ENCODE measurements around the gene VAPB.

VAPB gene

DNA sequence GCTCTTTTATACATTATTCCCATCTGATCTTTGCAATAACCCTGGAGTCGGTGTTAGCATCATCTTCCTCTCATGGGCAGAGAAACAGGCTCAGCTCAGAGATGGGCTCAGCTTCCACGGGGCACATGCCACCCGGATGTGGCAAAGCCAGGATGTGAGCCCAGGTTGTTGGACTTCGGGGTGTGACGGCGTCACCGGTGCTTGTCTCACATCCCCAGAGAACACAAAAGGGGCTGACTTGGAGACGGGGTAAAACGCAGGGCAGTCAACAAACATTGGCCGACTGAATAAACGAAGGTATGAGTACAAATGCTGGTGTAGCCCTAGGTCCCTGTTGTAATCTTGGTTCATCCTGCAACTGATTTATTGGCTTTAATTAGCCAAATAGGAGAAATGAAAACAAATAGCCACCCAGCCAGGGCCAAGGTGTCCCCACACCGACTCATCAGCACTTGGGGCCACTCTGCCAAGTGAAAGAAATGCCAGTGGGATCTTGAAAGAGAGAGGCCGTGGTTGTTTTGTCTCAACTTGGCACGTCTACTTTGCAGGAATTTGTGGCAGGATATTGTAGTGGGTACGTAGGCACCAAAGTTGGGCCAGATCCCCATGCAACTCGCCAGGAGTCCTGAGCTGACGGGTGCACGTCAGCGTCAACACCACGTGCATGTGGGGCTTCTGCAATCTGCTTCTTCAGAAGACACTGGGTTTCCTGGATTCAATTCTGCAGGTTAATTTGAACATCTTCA is 83.4 kb downstream of the VAPB start:
- no peak overlapping the region for H3K27ac ChIP-seq
- TF ChIP-seq, protein P1, sequence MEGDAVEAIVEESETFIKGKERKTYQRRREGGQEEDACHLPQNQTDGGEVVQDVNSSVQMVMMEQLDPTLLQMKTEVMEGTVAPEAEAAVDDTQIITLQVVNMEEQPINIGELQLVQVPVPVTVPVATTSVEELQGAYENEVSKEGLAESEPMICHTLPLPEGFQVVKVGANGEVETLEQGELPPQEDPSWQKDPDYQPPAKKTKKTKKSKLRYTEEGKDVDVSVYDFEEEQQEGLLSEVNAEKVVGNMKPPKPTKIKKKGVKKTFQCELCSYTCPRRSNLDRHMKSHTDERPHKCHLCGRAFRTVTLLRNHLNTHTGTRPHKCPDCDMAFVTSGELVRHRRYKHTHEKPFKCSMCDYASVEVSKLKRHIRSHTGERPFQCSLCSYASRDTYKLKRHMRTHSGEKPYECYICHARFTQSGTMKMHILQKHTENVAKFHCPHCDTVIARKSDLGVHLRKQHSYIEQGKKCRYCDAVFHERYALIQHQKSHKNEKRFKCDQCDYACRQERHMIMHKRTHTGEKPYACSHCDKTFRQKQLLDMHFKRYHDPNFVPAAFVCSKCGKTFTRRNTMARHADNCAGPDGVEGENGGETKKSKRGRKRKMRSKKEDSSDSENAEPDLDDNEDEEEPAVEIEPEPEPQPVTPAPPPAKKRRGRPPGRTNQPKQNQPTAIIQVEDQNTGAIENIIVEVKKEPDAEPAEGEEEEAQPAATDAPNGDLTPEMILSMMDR (conservative IDR thresholded peaks at IDR 0.05) = no peak
- TF ChIP-seq ZFX (IDR thresholded peaks at IDR 0.05) = no peak

DNA sequence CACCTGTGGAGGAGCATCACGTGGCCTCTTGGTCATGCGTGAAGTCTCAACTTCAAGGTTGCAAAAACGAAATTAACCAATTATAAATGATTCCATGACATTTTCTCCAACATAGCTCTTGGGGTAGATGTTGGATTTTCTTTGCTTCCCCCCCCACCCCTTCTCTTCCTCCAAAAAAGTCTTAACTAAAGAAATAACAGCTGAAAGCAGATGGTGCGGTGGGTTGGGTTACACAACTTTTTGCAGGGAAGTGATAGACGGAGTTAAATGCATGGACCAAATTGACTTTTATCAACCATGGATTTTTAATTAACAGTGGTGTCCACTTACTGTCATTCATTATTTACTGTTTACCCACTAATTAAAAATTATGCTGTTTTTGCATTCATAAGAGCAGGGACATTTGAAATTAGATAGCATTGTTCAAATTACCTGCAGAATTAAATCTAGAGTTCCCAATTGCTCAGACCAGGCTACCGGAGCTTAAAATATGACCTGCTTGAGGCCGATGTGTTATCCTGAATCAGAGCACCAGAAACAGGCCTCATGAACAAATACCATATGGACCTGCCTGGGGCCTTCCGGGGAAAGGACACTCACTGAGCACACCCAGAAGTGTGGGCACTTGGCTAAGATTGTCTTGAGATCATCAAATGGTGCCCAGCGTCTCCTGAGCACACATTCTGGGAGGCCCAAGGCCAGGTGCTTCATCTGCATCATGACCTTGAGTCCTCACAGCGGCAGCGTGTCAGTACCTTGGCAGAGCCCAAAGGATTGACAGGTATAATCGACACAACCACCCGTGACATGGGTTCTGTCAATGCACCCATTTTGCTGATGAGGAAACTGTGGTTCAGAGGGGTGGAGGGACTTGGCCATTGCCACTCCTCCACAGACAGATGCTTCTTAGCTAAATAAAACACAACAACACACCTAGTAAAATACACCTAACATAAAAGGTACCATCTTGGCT is 84.7 kb downstream of the VAPB start:
- TF ChIP-seq, protein P1 (conservative IDR thresholded peaks at IDR 0.05) = no peak
- TF ChIP-seq ZFX (IDR thresholded peaks at IDR 0.05) = no peak
- no peak overlapping the region for H3K27ac ChIP-seq

DNA sequence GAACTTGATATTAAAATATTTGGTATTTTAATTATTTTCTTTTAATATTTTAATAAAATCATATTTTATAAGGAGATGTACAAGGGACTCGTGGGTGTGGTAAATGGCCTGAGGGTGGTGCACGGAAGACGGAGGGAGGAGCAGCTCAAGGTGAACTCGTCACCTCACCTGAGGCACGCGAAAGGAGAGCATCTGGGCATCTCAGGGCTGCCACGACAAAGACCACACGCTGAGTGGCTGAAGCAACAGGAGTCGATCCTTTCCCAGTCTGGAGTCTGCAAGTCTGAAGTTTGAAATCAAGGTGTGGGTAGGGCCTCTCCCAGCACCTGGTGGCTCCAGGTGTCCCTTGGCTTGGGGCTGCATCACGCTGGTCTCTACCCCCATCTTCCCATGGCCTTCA is 86.4 kb downstream of the VAPB start:
- no peak overlapping the region for H3K27ac ChIP-seq
- TF ChIP-seq, protein P1 (conservative IDR thresholded peaks at IDR 0.05) = no peak
- TF ChIP-seq ZFX (IDR thresholded peaks at IDR 0.05) = no peak

DNA sequence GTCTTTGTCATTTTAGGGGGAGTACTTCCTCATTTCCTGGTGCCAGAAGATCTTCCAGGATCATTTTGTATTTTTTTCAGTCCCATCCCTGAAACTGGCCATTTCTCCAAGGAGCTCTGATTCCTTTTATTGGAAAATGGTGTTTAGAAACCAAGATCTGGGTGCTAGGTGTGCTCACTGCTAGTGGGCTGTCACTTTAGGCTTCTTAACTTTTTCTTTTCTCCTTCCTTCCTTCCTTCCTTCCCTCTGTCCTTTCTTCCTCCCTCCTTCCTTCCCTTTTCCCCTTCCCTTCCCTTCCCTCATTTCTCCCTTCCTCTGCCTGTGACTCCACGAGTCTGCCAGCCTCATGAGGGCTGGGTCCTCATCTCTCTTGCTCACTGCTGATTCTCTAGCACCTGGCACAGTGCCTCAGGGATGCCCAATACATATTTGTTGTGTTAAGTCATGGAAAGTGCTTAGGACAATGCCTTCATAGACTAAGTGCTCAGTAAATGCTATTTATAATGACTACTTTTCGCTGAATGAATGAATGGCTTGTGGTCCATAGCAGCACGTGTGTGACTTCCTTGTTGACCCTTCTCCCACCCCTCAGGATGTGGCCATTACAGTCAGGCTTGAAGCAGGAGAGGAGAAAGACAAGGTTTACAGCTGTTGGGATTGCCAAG is 89.2 kb downstream of the VAPB start:
- H3K27ac ChIP-seq = no peak overlapping the region
- no peak for TF ChIP-seq ZFX (IDR thresholded peaks at IDR 0.05)
- TF ChIP-seq, protein P1 (conservative IDR thresholded peaks at IDR 0.05) = no peak

DNA sequence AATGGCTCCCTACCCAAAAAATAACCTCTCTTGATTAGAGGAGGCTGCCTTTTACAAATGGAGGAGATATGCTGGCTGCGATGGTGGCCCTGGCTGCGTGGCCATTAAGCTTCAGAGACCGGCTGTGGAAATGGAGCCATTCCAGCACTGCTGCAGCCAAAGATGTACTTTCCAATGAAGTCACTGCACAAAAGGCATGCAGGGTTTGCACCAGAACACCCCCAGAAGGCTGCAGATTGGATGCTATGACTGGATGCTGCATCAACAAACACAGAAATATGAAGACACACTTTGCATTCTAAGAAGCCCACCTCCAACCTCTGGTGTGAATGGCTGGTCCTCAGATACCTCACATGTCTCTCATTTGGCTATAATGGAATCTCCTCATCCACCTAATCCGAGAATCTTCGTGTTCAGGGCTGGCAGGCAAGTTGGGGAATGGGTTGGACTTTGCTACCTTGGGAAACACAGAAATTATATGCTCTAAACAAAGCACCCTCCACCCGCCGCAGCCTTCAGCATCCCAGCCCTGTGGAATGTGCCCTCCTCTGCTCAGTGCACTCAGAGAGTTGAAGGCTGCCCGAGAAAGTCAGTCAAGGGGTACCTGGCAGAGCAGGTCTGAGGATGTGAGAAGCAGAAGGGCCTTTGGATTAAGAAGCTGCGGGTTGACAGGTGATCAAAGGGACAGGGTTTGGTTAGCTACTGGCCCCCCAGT is 90.9 kb downstream of the VAPB start:
- no peak overlapping the region for H3K27ac ChIP-seq
- TF ChIP-seq, protein P1 (conservative IDR thresholded peaks at IDR 0.05) = no peak
- no peak for TF ChIP-seq ZFX (IDR thresholded peaks at IDR 0.05)

DNA sequence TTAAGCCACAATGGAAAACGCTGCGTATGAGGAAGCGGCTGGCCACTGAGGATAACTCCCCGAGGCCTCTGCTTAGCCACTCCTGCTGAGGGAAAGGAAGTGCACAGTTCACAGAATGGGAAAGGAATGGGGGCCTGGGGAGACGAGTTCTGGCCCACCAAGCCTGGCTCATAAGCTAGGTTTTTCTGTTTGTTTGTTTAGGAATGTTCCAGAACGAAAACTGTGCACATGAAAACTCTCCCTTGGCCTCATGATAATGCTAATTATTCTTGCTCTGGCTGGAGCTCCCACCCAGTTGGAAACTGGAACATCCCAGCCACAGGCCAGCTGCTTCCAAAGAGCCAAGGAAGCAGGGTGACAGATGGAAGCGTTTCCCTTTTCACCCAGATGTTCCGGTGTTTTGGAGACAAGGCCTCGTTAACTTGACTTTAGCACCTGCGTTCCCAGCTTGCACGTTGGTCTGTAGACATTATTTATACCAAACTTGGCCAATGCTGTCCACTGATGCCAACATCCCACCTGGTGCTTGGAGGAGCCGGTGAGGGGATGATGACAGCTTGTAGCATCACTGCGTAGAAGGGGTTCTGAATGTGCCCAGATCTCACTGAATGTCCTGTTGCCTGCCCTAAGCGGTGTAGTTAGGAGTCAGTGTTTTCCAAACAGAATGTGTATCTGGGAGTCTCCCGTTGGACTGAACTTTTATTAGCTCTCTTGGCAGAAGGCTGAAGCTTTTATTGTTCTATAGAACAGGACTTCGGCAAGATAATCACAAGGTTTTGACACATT is 91.7 kb downstream of the VAPB start:
- no peak for TF ChIP-seq ZFX (IDR thresholded peaks at IDR 0.05)
- TF ChIP-seq, protein P1 (conservative IDR thresholded peaks at IDR 0.05) = no peak
- no peak overlapping the region; the same call in 1 of the 2 replicates for H3K27ac ChIP-seq

Measured in C4-2B (cell line).